Endothelial cell of umbilical vein (primary cell): ENCODE measurements around the gene SUPT3H. TPM values are rescaled to one million over a fixed set of nuclear protein-coding genes. Genes with fewer than 3 reads are reported as not detected.
"Not testable (repeated sequence)": the region's sequence is repeated elsewhere in the genome, so short reads cannot be mapped to it uniquely, and the experiment has no call there.

Experiments
- BruUV-seq: library from RNA; stranded (reverse); fragments of 400-500 nt; replicated peaks from 2 replicates; lab custom pipeline; 2021; lab: Mats Ljungman, UMichigan
- CTCF ChIA-PET: fragments of 300-600, 350-600 bp; sonication (Branson Sonifier 250); formaldehyde crosslinking; loops from one replicate; lab custom pipeline; 2021; ENCODE audit warnings: antibody characterized with exemption, inconsistent platforms; lab: Charles Lee
- POLR2A ChIA-PET: fragments of 300-600, 350-600 bp; sonication (Branson Sonifier 250); formaldehyde crosslinking; loops from one replicate; lab custom pipeline; 2021; ENCODE audit warnings: antibody characterized with exemption, inconsistent platforms; lab: Charles Lee
- DNase-seq: peaks from one replicate; pipeline ENCODE4 v3.0.0-alpha.2; 2011; ENCODE audit warnings: low read depth, low spot score
- FAIRE-seq: peaks from 2 replicates; lab custom pipeline; 2011; peaks lifted over from hg19 to GRCh38; lab: Jason Lieb, UNC
- H2AFZ ChIP-seq: 2 replicates; pipeline ENCODE4 v1.6.0; 2012; ENCODE audit warnings: low read depth, low read length, control low read depth, inconsistent platforms
- H3K27ac ChIP-seq: 2 replicates; pipeline ENCODE4 v1.5.1; 2011; ENCODE audit warnings: low read depth, mild to moderate bottlenecking, control low read depth, low read length, moderate library complexity; ENCODE audit not compliant: insufficient read depth
- H3K27me3 ChIP-seq, 2 experiments: 2 replicates each; pipeline versions ENCODE4 v1.6.0 to v1.6.1; 2011; ENCODE audit warnings: low read length in 2 of 2, mixed read lengths in 1 of 2; ENCODE audit not compliant: control insufficient read depth in 2 of 2, insufficient read depth in 2 of 2
- H3K36me3 ChIP-seq, 2 experiments: 2 replicates in 1 of 2; 3 replicates in 1 of 2; pipeline ENCODE4 v1.5.1; 2011; ENCODE audit warnings: low read length in 2 of 2, mild to moderate bottlenecking in 1 of 2, moderate library complexity in 1 of 2; ENCODE audit not compliant: control insufficient read depth in 2 of 2, insufficient read depth in 2 of 2; ENCODE audit errors: extremely low read depth in 1 of 2
- H3K4me1 ChIP-seq: 3 replicates; pipeline ENCODE4 v1.5.1; 2011; ENCODE audit warnings: mild to moderate bottlenecking, low read length; ENCODE audit not compliant: control insufficient read depth, insufficient read depth; ENCODE audit errors: extremely low read depth
- H3K4me2 ChIP-seq: 2 replicates; pipeline ENCODE4 v1.6.1; 2011; ENCODE audit warnings: low read length, control low read depth, mixed read lengths; ENCODE audit not compliant: insufficient read depth
- H3K4me3 ChIP-seq, 3 experiments: fragments of 200-600 bp in 1 of 3; sonication (generic), shearing (Covaris generic) in 1 of 3; replicated peaks in 1 of 3; 2 replicates each; pipeline ENCODE4 v1.5.1; 2011 to 2016; ENCODE audit warnings: control low read depth in 3 of 3, low read length in 3 of 3, mild to moderate bottlenecking in 2 of 3, inconsistent platforms in 1 of 3, low read depth in 1 of 3, moderate library complexity in 1 of 3; ENCODE audit not compliant: insufficient read depth in 1 of 3
- H3K79me2 ChIP-seq: 2 replicates; pipeline ENCODE4 v1.6.0; 2012; ENCODE audit warnings: low read length, inconsistent platforms; ENCODE audit not compliant: control insufficient read depth, insufficient read depth
- H3K9ac ChIP-seq: replicated peaks from 2 replicates; pipeline ENCODE3; 2011; ENCODE audit warnings: low read length, control low read depth; ENCODE audit not compliant: insufficient read depth; ENCODE audit errors: extremely low read depth
- H3K9me1 ChIP-seq: replicated peaks from 3 replicates; pipeline ENCODE4 v1.6.0; 2011; ENCODE audit warnings: mild to moderate bottlenecking, low read length; ENCODE audit not compliant: control insufficient read depth, insufficient read depth; ENCODE audit errors: extremely low read depth
- H3K9me3 ChIP-seq: replicated peaks from 2 replicates; pipeline ENCODE4 v1.5.1; 2012; ENCODE audit warnings: low read length, inconsistent platforms; ENCODE audit not compliant: control insufficient read depth, insufficient read depth
- H4K20me1 ChIP-seq: replicated peaks from 2 replicates; pipeline ENCODE3; 2011; ENCODE audit warnings: mild to moderate bottlenecking, low read length; ENCODE audit not compliant: control insufficient read depth, insufficient read depth; ENCODE audit errors: extremely low read depth
- FOS ChIP-seq: IDR thresholded peaks from 2 replicates; pipeline ENCODE4 v1.6.1; 2011; ENCODE audit warnings: mild to moderate bottlenecking, low read length, moderate library complexity, borderline replicate concordance; ENCODE audit not compliant: insufficient read depth
- MYC ChIP-seq: IDR thresholded peaks from one replicate; pipeline ENCODE4 v1.6.1; 2011; ENCODE audit warnings: mild to moderate bottlenecking, low read depth, low read length
- dilution Hi-C: fragments of 300-500 bp; cut with MboI; formaldehyde crosslinking; loops from one replicate; pipeline ENCODE4 v1.15.0; 2019; ENCODE audit warnings: low sequenced_read_pairs; ENCODE audit not compliant: extremely low pct_ligation_motif_present
- intact Hi-C: fragments of 100-400 bp; cut with micrococcal nuclease; formaldehyde crosslinking; loops from one replicate; pipeline ENCODE4 v1.10.0; 2022
- polyA plus RNA-seq, 4 experiments: library from polyadenylated mRNA; depleted of rRNA in 3 of 4; stranded (reverse) in 3 of 4; unstranded in 1 of 4; fragments of >200 nt; gene quantifications; 2 replicates each; pipeline versions ENCODE4 v1.2.1 to v1.2.3, GENCODE V29; 2011 to 2012; ENCODE audit warnings: missing spikeins in 1 of 4
- total RNA-seq: library from RNA; stranded (reverse); gene quantifications from 2 replicates; pipeline ENCODE4 v1.2.3, GENCODE V29; 2021
- TF ChIP-seq, protein P1 (sequence below), 2 donors: IDR thresholded peaks; 1 replicate in 1 of 2; 2 replicates in 1 of 2; pipeline ENCODE4 v1.5.1; 2011; ENCODE audit warnings: low read length in 2 of 2, mild to moderate bottlenecking in 2 of 2, moderate library complexity in 2 of 2, control low read depth in 1 of 2, inconsistent platforms in 1 of 2, low read depth in 1 of 2; ENCODE audit not compliant: insufficient read depth in 1 of 2; ENCODE audit errors: extremely low read depth in 1 of 2

Gene SUPT3H
- total and polyA plus RNA-seq, 2 donors (not counting 3 experiments of a cell fraction or from before 2014, with no cell fraction given) = 8.3 to 9.8 TPM

DNA sequence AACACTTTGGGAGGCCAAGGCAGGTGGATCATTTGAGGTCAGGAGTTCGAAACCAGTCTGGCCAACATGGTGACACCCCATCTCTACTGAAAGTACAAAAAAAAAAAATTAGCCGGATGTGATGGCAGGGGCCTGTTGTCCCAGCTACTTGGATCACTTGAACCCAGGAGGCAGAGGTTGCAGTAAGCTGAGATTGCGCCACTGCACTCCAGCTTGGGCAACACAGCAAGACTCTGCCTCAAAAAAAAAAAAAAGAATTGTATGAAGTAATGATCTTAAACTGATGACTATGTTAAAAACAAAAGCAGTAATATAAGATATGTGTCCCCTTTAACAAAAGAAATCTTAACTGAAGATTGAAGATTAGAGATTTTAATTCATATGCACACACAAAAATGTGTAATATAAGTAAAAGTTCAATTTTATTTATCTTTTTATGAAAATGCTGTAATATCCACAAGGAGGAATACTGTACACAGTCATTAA is 78.6 kb downstream of the SUPT3H start:
- H3K79me2 ChIP-seq = no peaks in the 10 kb centered on the region
- DNase-seq (no peak), FAIRE-seq (no peak)
- no peaks in the 10 kb centered on the region for H4K20me1 ChIP-seq
- no peak overlapping the region for H3K27ac ChIP-seq
- H3K9ac ChIP-seq = no peak overlapping the region
- TF ChIP-seq, protein P1, sequence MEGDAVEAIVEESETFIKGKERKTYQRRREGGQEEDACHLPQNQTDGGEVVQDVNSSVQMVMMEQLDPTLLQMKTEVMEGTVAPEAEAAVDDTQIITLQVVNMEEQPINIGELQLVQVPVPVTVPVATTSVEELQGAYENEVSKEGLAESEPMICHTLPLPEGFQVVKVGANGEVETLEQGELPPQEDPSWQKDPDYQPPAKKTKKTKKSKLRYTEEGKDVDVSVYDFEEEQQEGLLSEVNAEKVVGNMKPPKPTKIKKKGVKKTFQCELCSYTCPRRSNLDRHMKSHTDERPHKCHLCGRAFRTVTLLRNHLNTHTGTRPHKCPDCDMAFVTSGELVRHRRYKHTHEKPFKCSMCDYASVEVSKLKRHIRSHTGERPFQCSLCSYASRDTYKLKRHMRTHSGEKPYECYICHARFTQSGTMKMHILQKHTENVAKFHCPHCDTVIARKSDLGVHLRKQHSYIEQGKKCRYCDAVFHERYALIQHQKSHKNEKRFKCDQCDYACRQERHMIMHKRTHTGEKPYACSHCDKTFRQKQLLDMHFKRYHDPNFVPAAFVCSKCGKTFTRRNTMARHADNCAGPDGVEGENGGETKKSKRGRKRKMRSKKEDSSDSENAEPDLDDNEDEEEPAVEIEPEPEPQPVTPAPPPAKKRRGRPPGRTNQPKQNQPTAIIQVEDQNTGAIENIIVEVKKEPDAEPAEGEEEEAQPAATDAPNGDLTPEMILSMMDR (IDR thresholded peaks at IDR 0.05; ENCODE audit: extremely low read depth in 1 of 2, insufficient read depth in 1 of 2, low read depth in 1 of 2, low read length in 2 of 2) = no peak
- TF ChIP-seq MYC = no peak
- H3K4me2 ChIP-seq = no peak overlapping the region
- no TSS peak for BruUV-seq
- ChIA-PET CTCF (no interaction called here), POLR2A (no interaction called here)
- dilution Hi-C loops (no loop called here), intact Hi-C loops (no loop called here)
- H3K4me3 ChIP-seq = no peak overlapping the region
- no peaks in the 10 kb centered on the region for H3K27me3 ChIP-seq
- no peak overlapping the region for H2AFZ ChIP-seq
- H3K9me1 ChIP-seq = no peaks in the 10 kb centered on the region
- H3K4me1 ChIP-seq = no peaks in the 10 kb centered on the region
- no peaks in the 10 kb centered on the region for H3K36me3 ChIP-seq
- H3K9me3 ChIP-seq = no peaks in the 10 kb centered on the region

DNA sequence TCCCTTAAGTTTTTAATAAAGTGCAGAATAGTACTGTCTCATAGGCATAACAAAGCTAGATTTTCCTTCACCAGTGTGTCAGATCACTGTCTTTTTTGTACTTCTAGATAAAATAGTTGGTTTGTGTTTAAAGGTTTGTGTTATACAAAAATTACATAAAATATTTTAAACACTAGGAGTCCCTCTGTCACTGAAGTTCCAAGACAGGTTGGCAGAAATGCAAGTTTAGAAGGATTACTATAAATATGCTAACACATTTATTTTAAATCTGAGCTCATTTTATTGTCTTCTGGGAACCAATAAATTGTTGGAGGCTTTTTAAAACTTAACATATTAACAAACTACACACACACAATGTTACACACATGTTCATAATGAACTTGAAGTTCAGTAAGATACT is 80.4 kb downstream of the SUPT3H start:
- Histone ChIP-seq H2AFZ (no peak overlapping the region), H3K27ac (no peak overlapping the region), H3K9me1 (no peaks in the 10 kb centered on the region), H3K27me3 (no peaks in the 10 kb centered on the region), H3K79me2 (no peaks in the 10 kb centered on the region), H3K9me3 (no peaks in the 10 kb centered on the region), H4K20me1 (no peaks in the 10 kb centered on the region), H3K9ac (no peak overlapping the region), H3K36me3 (no peaks in the 10 kb centered on the region), H3K4me1 (no peaks in the 10 kb centered on the region), H3K4me3 (no peak overlapping the region), H3K4me2 (no peak overlapping the region)
- dilution Hi-C loops (no loop called here), intact Hi-C loops (no loop called here)
- CTCF ChIA-PET = interaction anchor here (0.8 kb wide), 1 partner anchor 210 kb away, joined by 3 read pairs; no protein-coding TSS in a partner anchor
- FAIRE-seq (no peak), DNase-seq (no peak)
- POLR2A ChIA-PET = no interaction called here
- TF ChIP-seq FOS (no peak), MYC (no peak)
- no TSS peak for BruUV-seq

DNA sequence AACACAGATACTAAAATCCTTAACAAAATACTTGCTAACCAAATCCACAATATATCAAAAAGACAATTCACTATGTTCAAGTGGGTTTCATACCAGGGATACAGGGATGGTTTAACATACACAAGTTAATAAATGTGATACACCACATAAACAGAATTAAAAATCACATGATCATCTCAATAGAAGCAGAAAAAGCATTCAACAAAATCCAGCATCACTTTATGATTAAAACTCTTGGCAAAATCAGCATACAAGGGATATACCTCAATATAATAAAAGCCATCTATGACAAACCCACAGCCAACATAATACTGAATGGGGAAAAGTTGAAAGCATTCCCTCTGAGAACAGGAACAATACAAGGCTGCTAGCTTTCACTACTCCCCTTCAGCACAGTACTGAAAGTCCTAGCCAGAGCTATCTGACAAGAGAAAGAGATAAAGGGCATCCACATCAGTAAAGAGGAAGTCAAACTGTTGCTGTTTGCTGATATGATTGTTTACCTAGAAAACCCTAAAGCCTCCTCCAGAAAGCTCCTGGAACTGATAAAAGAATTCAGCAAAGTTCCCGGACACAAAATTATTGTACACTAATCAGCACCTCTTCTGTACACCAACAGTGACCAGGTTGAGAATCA is 83.6 kb downstream of the SUPT3H start:
- H3K9me3 ChIP-seq, H4K20me1 ChIP-seq, H3K27me3 ChIP-seq, H3K79me2 ChIP-seq, BruUV-seq, H3K36me3 ChIP-seq, H2AFZ ChIP-seq, H3K4me3 ChIP-seq, FAIRE-seq, intact Hi-C loops, DNase-seq, H3K27ac ChIP-seq, CTCF ChIA-PET, H3K4me1 ChIP-seq, dilution Hi-C loops, H3K9me1 ChIP-seq, H3K9ac ChIP-seq, POLR2A ChIA-PET, H3K4me2 ChIP-seq: not testable (repeated sequence)
